H1 (cell line): ENCODE data around the gene PRKAG1. TPM values are rescaled to one million over a fixed set of nuclear protein-coding genes. Genes with fewer than 3 reads are reported as not detected.

Experiments
- ASH2L ChIP-seq: fragments of 200-600, 300-600 bp; sonication (generic); IDR thresholded peaks from one replicate; pipeline ENCODE4 v1.7.1; 2017; ENCODE audit warnings: low read length
- BACH1 ChIP-seq: IDR thresholded peaks from 2 replicates; pipeline ENCODE4 v1.6.1; 2012; ENCODE audit warnings: low read length, improper control_type of control experiment
- CHD1 ChIP-seq: IDR thresholded peaks from 2 replicates; pipeline ENCODE4 v1.6.1; 2012; ENCODE audit warnings: low read depth, low read length, improper control_type of control experiment
- EZH2 ChIP-seq: fragments of 200-600 bp; sonication (generic); IDR thresholded peaks from 2 replicates; pipeline ENCODE4 v1.7.1; 2012; ENCODE audit warnings: low read depth, mild to moderate bottlenecking, moderate library complexity, low read length, inconsistent platforms; ENCODE audit not compliant: severe bottlenecking
- PHF8 ChIP-seq: fragments of 200-600 bp; sonication (generic); conservative IDR thresholded peaks from 2 replicates; pipeline ENCODE4 v1.7.1; 2012; ENCODE audit warnings: low read depth, mild to moderate bottlenecking, inconsistent platforms, low read length, moderate library complexity
- POU5F1 ChIP-seq: IDR thresholded peaks from 2 replicates; pipeline ENCODE4 v1.6.1; 2011; ENCODE audit warnings: low read depth, mild to moderate bottlenecking, low read length, moderate library complexity
- SAP30 ChIP-seq: fragments of 300-600 bp; sonication (generic); IDR thresholded peaks from 2 replicates; pipeline ENCODE4 v1.7.1; 2012; ENCODE audit warnings: low read length, moderate library complexity, mild to moderate bottlenecking, inconsistent platforms; ENCODE audit not compliant: insufficient read depth, insufficient replicate concordance
- SP1 ChIP-seq: IDR thresholded peaks from 2 replicates; pipeline ENCODE4 v1.6.1; 2011; ENCODE audit warnings: low read depth, low read length
- SRF ChIP-seq: IDR thresholded peaks from 2 replicates; pipeline ENCODE4 v1.6.1; 2011; ENCODE audit warnings: mild to moderate bottlenecking, low read depth, low read length, moderate library complexity
- polyA plus RNA-seq, 7 experiments: library from polyadenylated mRNA; depleted of rRNA in 3 of 7; stranded (reverse) in 5 of 7; unstranded in 2 of 7; fragments of >200 nt in 5 of 7; fragments of 200-250 nt in 2 of 7; gene quantifications; 1 replicate in 5 of 7; 2 replicates in 1 of 7; 4 replicates in 1 of 7; pipeline versions ENCODE4 v1.2.1 to v1.2.3, GENCODE V29; 2011 to 2013; ENCODE audit warnings: missing spikeins in 2 of 7, mixed read lengths in 2 of 7
- total RNA-seq: library from RNA; stranded (reverse); fragmentation: NEBNext Ultra II Directional; extraction: Animal tissue kit (Norgen Biotek cat#: 25700); gene quantifications from 2 replicates; pipeline ENCODE4 v1.2.1, GENCODE V29; 2021
- TF ChIP-seq, protein P1 (sequence below): fragments of 300-600 bp; sonication (generic); IDR thresholded peaks from 2 replicates; pipeline ENCODE4 v1.7.1; 2012; ENCODE audit warnings: low read length, moderate library complexity, mild to moderate bottlenecking, inconsistent platforms; ENCODE audit not compliant: insufficient replicate concordance

PRKAG1 gene
- total and polyA plus RNA-seq, 2 of the 8 experiments (the other 6 are each of a cell fraction or from before 2014, with no cell fraction given): 38.6 to 57.5 TPM

DNA sequence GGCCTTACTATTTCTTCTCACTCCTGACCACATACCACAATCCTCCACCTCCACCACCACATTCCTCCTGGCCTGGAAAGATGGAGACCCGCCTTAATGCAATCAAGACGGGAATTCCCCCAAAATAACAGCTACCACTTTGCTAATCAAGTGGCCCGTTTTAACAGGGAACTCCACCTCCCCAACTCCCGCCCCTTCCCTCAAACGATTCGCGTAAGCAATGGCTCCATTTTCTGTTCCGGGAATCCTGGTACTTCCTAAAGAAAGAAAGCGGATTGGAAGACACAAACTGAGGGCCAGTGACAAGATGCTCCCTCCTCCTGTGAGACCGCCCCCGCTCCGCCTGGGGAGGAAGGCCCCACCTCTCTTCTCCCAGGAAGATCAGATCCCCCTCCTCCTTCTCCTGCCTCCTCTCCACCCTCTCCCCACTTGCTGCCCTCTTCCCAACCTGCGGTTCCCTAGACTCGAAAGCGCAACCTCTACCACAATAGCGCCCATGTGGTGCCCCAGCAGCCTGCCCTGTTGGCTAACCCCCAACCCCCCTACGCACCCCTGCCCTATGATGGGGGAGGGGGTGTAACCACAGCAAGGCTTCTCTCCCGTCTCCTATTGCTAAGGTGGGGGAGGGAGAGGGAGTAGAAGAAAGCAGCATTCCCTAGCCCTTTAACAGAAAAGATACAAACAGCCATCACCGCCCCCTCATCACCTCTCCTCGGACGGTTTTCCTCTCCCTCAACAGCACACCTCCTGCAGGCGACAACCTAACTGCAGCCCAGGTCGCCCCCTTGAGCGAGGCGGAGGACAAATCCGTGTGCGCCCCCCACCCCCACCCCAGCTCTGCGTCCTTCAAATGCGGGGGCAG is 62.1 kb downstream of the PRKAG1 start (continued):
- TF ChIP-seq, protein P1, sequence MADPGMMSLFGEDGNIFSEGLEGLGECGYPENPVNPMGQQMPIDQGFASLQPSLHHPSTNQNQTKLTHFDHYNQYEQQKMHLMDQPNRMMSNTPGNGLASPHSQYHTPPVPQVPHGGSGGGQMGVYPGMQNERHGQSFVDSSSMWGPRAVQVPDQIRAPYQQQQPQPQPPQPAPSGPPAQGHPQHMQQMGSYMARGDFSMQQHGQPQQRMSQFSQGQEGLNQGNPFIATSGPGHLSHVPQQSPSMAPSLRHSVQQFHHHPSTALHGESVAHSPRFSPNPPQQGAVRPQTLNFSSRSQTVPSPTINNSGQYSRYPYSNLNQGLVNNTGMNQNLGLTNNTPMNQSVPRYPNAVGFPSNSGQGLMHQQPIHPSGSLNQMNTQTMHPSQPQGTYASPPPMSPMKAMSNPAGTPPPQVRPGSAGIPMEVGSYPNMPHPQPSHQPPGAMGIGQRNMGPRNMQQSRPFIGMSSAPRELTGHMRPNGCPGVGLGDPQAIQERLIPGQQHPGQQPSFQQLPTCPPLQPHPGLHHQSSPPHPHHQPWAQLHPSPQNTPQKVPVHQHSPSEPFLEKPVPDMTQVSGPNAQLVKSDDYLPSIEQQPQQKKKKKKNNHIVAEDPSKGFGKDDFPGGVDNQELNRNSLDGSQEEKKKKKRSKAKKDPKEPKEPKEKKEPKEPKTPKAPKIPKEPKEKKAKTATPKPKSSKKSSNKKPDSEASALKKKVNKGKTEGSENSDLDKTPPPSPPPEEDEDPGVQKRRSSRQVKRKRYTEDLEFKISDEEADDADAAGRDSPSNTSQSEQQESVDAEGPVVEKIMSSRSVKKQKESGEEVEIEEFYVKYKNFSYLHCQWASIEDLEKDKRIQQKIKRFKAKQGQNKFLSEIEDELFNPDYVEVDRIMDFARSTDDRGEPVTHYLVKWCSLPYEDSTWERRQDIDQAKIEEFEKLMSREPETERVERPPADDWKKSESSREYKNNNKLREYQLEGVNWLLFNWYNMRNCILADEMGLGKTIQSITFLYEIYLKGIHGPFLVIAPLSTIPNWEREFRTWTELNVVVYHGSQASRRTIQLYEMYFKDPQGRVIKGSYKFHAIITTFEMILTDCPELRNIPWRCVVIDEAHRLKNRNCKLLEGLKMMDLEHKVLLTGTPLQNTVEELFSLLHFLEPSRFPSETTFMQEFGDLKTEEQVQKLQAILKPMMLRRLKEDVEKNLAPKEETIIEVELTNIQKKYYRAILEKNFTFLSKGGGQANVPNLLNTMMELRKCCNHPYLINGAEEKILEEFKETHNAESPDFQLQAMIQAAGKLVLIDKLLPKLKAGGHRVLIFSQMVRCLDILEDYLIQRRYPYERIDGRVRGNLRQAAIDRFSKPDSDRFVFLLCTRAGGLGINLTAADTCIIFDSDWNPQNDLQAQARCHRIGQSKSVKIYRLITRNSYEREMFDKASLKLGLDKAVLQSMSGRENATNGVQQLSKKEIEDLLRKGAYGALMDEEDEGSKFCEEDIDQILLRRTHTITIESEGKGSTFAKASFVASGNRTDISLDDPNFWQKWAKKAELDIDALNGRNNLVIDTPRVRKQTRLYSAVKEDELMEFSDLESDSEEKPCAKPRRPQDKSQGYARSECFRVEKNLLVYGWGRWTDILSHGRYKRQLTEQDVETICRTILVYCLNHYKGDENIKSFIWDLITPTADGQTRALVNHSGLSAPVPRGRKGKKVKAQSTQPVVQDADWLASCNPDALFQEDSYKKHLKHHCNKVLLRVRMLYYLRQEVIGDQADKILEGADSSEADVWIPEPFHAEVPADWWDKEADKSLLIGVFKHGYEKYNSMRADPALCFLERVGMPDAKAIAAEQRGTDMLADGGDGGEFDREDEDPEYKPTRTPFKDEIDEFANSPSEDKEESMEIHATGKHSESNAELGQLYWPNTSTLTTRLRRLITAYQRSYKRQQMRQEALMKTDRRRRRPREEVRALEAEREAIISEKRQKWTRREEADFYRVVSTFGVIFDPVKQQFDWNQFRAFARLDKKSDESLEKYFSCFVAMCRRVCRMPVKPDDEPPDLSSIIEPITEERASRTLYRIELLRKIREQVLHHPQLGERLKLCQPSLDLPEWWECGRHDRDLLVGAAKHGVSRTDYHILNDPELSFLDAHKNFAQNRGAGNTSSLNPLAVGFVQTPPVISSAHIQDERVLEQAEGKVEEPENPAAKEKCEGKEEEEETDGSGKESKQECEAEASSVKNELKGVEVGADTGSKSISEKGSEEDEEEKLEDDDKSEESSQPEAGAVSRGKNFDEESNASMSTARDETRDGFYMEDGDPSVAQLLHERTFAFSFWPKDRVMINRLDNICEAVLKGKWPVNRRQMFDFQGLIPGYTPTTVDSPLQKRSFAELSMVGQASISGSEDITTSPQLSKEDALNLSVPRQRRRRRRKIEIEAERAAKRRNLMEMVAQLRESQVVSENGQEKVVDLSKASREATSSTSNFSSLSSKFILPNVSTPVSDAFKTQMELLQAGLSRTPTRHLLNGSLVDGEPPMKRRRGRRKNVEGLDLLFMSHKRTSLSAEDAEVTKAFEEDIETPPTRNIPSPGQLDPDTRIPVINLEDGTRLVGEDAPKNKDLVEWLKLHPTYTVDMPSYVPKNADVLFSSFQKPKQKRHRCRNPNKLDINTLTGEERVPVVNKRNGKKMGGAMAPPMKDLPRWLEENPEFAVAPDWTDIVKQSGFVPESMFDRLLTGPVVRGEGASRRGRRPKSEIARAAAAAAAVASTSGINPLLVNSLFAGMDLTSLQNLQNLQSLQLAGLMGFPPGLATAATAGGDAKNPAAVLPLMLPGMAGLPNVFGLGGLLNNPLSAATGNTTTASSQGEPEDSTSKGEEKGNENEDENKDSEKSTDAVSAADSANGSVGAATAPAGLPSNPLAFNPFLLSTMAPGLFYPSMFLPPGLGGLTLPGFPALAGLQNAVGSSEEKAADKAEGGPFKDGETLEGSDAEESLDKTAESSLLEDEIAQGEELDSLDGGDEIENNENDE: no peak
- no peak; the same call in 1 of the 2 replicates for TF ChIP-seq SP1
- peak; percentile 84 for TF ChIP-seq ASH2L
- TF ChIP-seq CHD1: no peak
- TF ChIP-seq SRF: no peak
- no peak for TF ChIP-seq BACH1
- no peak for TF ChIP-seq PHF8
- no peak for TF ChIP-seq POU5F1
- TF ChIP-seq EZH2: no peak
- TF ChIP-seq SAP30: peak; percentile 80
